Caki2 (cell line): ENCODE measurements around the gene LMAN1L. TPM values are rescaled to one million over a fixed set of nuclear protein-coding genes. Genes with fewer than 3 reads are reported as not detected.
A peak's percentile ranks its signal among the peaks of the same experiment; 100 is the strongest.

Source experiments
- DNase-seq: peaks from one replicate; pipeline ENCODE4 v3.0.0-alpha.2; 2015; ENCODE audit warnings: low read depth
- in situ Hi-C: cut with HindIII; loops from 2 replicates; pipeline ENCODE4 v1.10.0; 2016; ENCODE audit warnings: low sequenced_read_pairs, low pct_unique_long_range_greater_than_20kb, mixed read lengths
- total RNA-seq: library from RNA; depleted of rRNA; stranded (reverse); fragments of >200 nt; shearing (Covaris generic); gene quantifications from 2 replicates; pipeline ENCODE4 v1.2.3, GENCODE V29; 2014; ENCODE audit warnings: low replicate concordance

Gene LMAN1L
- total RNA-seq, 1 experiment from 2014 or later: not detected

DNA sequence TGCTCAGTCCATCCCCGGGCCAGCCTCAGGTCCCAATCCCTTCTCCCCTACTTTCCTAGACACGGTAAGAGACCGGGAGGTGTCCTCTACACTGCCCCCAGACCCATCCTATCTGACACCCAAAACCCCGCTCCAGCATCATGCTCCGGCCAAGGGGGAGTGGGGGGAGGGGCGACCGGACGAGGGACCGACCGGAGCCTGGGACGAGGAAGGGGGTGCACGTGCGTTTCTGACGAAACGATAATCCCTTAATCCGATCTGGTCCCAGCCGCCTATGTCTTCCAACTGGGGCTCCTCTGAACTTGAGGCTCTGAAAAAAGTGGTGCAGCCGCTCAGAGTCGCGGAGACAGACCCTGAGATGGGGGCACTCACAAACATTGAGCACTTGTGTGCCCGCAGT lies 14.3 kb downstream of the LMAN1L start:
- in situ Hi-C loops: no loop called here

DNA sequence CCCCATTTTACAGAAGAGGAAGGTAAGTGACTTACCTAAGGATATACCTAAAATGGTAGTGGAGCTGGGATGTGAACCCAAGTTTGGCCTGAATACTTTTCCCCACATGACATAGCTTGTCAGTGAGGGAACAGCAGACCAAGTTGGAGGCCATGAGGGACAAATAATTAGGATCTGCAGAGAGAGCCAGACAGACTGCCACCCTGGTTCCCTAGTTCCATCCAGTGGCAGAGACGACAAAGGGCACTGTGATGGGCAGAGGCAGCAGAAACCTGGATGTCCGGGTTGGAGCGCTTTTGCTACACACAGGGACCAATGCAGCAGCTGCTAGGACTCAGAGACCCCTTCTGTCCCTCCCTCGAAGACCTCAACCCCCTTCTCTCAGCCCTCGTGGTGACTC lies 15.0 kb downstream of the LMAN1L start:
- in situ Hi-C loops: no loop called here
- DNase-seq: no peak

More for the DNA sequence above, 14.3 kb downstream of the LMAN1L start:
- no peak for DNase-seq

DNA sequence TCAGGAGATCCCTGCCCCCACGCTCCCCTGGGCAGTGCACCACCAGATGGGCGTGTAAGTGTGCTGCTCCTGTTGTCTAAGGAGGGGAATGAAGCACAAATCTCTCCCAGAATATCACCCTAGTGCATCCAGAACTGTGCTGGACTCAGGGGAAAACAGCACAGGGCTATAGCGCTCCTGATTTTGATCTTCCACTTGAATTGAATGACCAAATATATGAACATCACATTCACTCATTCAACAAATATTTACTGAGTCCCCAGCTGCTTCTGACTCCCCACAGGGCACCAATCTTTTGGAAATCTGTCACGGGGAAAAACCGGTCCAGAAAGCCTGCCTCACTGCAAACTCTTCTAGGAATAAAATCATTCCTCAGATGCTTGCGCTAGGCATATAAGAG lies 16.2 kb downstream of the LMAN1L start:
- no peak for DNase-seq
- in situ Hi-C loops: no loop called here

DNA sequence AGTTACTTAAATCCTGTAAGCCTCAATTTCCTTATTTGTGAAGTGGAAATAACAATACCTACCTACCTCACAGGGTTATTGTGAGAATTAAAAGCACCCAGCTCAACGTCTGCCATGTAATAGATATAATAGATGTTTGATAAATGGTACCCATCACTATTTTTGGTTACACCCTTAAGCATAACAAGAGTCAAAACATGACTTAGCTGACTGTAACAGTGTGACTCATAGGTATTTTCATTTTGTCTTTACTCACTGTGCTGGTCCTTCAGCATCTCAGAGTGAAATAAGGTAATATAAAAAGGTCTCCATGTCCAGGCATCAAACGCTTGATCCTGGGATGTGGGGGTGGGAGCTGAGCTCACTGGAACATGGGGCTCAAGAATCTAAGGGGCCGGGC lies 16.9 kb downstream of the LMAN1L start:
- in situ Hi-C loops: no loop called here
- DNase-seq: no peak

DNA sequence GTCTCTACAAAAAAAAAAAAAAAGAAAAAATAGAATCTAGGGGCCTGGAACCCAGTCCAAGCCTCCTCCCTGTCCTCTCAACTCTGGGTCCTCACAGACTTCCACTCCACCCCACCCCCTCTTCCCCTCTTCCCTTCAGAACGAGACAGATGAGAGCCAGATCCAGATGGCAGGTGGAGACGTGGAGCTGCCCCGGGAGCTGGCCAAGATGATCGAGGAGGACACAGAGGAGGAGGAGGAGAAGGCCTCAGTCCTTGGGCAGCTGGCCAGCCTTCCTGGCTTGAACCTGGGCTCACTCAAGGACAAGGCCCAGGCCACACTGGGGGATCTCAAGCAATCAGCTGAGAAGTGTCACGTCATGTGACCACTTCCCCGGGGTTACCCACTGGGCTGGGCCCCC lies 17.4 kb downstream of the LMAN1L start:
- in situ Hi-C loops: no loop called here
- DNase-seq: no peak

DNA sequence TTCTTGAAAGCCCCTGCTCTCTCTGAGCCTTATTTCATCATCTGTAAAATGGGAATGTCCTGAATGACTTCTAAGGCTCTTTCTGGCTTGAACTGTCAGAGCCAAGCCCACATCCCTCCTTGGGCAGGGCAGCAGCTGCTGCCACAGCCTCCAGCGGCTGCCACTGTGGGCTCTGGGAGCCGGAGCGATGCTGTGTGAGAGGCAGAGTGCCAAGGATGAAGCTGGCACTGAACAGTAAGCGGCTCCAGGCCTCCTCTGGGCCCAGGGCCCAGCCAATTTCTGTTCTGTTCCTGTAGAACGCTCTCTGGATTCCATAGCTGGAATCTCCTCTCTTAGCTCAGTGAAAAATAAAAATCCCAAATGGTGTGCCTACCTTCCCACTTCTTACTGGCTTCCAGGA lies 18.2 kb downstream of the LMAN1L start:
- DNase-seq: no peak
- in situ Hi-C loops: no loop called here

DNA sequence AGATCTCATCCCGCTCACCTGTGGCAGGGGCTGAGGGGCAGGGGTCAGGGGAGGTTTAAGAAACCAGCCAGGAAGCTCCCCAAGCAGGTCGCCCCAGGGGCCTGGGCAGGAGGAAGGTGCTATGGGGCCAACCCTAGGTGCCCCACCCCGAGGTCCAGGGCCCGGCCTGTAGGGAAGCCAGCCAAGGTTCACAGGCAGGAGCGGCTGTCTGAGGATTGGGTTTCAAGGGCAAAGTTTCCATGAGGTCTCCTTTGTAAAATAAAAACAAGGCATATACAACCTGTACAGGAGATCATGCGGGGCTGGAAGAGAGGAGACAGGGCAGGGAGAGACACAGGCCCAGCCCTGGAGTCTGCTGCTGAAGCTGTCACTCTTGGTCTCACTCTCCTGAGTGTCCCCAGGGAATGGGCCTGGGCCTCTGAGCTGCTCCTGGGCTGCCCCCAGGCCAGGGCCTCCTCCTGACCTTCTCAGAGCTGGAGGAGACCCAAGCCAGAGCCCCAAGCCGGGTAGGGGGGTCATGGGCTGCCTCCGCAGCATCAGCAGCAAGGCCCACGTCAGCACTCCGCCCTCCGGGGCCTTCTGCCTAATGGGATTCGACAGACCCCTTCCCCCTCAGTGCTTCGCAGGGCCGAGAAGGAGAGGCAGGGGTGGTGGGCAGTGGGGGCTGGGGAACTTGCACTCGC lies 19.3 kb downstream of the LMAN1L start:
- no peak for DNase-seq
- in situ Hi-C loops: no loop called here

DNA sequence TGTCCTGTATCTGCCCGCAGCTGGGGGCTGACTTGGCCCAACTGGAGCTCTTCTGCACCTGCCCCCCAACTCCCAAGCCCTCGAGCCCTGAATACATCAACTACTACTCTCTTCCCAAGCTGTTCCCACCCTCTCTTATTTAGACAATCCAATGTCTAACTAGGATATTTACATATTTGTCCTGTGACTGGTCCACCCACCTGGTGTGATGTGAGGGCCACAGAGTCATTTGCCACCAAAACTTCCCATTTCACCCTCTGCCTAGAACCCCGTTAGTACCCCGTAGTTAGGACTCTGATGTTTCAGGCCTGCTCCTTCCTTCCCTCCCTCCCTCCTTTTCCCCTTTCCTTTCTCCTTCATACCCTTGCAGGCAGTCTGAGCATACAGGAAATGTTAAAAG lies 20.2 kb downstream of the LMAN1L start:
- in situ Hi-C loops: no loop called here
- no peak for DNase-seq

DNA sequence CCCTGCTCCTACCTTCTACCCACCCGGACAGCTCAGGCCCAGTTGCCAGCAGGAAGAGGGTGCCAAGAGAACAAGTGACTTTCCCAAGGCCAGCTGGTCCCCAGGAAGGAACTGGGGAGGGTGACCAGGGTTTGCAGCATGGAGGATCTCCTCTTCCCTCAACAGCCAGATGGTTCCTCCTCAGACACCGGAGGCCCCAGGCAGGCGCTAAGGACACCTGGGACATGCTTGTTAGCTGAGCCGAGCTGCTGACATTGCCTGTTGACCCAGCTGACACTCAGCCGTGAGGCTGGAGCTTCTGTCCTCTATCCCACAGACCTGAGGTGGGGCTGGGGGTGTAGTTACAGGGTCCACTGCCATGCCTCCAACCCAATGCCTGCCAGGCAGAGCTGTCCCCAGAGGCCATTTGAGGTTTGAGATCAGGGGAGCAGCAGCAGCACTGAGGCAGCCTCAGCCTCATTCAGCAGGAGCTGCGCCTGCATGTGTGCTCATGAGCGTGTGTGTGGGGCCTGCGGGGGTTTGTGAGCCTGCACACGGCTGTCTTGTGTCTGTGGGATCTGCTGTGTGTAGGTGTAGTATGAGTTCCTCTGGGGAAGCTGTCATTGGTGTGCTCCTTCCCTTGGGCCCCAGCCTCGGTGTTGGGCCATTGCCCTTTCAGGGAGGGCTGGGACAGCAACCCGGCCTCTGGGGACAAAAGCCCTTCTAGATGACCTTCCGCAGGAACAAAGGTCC lies 20.9 kb downstream of the LMAN1L start:
- in situ Hi-C loops: no loop called here
- DNase-seq: no peak

DNA sequence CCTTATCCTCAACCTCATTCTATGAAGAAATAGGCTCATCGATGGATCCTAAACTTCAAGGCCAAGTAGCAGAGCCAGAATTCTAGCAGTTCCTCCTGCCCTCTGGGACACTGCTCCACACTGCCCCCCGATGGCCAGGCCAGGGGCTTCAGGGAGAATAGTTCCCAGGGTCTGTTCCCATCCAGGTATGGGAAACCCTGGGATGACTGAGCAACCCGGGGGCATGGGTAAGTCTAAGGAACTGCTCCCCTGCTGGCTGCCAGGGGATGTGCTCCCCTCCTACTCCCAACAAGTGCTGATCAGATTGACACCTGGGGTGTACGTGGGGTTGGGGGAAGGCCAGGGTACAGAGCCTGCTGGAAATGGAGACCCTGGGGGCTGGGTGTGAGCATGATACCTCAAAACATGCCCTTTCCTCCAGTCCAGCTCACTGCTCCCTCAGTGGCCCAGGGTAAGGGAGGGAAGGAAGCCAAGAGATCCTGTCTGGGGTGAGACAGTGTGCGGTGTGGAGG lies 22.7 kb downstream of the LMAN1L start:
- in situ Hi-C loops: no loop called here
- DNase-seq: peak; percentile 44

DNA sequence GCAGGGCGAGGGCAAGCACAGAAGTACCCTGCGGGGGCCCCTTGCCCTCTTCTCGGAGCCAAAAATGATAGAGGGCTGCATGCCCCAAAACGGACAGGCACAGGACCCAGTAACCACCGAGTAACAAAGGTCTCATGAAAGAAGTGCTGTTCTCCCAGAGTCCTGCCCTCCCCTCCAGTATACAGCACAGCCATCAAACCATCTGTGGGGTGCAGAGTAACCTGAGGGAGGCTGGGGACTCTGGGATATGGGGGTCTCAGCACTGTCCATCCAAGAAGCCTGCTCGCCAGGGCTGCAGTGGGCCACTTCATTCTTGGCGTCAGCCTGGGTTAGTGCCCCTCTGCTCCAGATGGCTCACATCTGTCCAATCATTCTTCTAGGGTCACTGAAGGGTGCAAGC lies 24.2 kb downstream of the LMAN1L start:
- in situ Hi-C loops: no loop called here
- DNase-seq: no peak

DNA sequence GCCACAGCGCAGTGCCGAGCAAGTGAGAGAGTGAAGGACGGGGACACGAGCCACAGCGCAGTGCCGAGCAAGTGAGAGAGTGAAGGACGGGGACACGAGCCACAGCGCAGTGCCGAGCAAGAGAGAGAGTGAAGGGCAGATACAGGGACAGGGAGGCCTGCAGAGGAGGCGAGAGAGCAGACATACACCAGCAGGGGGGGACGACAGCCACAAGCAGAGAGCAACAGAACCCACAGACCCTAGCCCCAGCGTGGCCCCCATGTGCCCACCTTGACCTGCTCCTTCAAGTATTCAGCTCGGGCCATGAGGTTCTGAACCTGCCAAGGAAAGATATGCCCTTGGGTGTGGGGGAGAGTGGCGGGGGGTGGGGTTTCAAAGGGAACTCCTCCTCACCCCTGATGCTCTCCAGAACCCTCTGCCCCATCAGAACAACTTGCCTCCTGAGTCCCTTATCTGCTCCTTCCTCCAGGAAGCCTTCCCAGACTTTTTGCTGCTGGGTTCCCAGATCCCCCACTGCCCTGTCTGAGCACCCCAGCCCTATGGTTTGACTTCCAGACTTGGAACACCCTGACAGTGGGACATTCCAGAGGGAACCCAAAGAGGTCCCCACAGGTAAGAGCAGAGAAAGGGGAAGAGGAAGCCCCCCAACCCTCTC lies 25.0 kb downstream of the LMAN1L start:
- in situ Hi-C loops: no loop called here
- no peak for DNase-seq

DNA sequence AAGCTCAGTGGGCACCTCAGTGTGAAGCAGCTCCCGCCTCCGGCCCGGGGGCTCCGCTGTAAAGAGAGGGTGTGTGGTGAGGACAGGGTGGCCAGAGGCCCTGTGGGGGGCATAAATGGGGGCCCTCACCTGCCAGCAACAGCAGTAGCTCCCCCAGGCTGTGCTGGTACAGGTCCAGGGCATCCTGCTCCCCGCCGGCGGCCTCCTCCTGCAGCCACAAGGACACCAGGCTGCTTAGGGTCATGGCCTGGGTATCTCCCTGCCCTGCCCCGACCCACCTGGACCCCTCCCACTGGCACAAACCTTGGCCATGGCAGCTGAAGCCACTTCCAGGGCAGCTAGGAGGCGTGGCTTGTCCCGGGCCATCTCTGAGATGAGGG lies 25.5 kb downstream of the LMAN1L start:
- in situ Hi-C loops: no loop called here

DNA sequence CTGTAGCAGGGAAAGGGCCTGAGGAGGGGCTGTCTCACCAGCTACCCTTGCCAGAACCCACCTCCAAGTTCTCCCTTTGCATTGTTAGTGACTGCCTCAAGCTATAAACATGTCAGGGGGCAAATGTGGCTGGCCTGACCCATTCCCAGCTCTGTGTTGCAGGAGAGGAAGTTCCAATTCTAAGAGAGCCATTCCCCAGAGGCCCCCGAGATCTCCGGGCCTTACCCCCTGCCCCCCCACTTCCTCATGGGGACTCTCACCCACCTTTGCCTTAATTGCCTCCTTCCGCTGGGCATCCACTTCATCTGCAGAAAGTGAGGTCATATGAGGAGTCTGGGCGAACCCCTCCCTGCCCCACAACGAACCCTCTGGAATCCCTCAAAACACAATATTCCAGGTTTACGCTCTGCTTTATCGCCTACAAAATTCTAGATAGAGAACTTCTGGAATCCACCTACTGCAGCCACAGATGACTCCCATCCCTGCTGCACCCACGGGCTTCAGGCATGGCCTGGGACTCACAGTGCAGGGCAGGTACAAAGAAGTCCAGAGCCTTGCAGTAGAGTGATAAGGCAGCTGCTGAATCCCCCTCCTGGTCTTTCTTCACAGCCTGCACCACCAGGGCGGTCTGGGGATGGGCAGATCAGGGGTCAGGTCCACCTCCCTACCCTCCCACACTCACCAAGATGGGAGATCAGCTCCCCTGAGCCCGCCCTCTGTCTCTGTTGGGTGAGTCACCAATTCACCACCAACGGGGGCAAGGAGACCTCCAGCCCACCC lies 26.3 kb downstream of the LMAN1L start:
- in situ Hi-C loops: no loop called here
- no peak for DNase-seq

More for the DNA sequence above, 25.5 kb downstream of the LMAN1L start:
- DNase-seq: no peak

DNA sequence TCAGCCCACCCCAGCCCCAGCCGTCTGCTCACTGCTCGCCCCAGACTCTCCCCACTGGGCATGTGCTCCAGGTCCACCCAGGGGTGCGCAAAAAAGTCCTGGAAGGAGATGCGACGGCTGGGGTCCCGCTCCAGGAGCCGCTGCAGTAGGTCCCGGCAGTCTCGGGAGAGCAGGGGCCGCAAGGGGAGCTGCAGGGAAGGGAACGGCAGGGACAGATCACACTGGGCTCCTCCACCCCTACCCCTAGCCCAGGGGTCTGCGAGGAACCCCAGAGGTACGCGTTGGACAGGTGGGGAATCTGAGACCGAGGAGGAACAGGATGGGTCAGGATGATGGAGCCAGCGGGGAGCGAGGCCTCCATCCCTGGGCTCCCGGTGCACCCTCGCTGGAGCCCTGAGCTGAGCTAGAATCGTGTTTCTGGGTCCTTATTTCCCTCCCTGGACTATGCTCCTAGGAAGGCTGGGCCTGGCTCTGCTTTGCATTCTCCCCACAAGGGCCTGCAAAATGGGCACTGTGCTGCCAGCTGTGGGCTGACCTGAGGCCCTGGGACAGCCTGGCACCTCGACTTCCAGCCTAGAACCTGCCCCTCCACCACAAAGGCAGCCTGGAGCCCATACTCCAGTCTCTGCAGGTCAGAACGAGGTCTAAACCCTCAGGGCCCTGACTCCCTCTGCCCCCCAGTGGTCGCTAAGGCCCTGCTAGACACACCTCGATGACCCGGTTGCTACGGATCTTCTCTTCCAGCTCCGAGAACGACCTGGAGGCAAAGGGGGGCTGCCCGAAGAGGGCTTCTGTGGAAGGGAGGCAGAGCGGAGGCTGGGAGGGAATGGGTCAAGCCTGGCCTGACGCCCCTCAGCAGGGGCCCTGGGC lies 27.1 kb downstream of the LMAN1L start:
- DNase-seq: no peak
- in situ Hi-C loops: no loop called here

DNA sequence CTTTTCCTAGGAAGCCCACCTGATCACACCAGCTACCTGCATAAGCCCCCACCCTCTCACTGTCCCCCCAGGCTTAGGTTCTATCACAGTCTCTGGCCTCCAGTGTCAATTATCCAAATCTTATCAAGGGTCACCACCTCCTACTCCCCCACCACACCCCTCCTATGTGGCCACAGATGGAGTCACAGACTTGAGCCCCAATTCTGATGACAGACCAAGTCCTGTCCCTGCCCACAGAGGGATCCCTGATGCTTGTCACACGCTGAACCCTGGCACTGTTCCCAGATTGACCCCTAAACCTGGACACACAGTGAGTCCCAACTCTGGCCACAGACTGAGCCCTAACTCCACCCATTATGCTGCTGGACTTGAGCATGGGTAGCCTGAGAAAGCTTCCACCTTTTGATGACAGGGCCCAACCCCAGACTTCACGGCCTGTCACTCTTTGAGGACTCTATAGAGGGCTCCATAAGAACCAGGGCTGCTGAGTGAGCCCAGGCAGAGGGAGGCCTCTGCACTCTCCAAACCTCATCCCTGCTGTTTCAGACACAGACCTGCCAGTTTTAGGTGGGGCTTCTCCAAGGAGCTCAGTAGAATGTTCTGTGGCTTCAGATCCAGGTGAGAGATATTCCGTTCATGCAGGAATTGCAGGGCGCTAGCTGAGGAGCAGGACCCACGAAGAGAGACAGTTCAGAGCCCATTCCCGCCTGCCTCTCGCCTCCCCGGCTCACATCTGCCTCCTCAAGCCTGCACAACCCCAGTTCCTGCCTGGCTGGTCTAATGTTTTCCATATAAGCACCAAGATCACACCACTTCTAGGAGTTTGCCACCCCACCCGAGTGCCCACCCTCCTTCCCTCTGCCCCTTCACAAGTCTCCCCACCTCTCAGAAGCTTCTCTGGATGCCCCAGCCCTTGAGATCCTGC lies 28.5 kb downstream of the LMAN1L start:
- DNase-seq: no peak
- in situ Hi-C loops: no loop called here

DNA sequence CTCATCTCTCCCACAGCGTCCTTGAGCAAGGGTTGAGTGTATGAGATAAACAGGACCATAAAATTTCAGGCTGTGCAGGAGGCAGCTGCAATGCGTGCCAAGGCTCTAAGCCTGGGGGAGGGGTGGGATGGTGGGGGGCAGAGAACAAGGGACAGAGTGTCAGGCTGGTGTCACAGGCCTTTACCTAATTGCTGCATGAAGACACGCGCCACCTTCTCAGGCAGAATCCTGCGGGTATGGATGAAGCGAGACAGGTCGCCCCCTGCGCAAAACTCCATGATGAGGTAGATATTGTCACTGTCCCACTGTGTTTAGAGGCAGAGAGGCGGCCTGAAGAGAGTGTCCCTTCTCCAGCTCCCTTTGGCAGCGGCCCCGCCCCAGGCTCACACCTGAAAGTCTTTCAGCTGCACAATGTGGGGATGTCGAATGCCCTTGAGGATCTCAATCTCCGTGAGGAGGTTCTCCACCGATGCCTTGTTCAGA lies 29.3 kb downstream of the LMAN1L start:
- in situ Hi-C loops: no loop called here
- DNase-seq: no peak
